Measurements from ENCODE around the gene ALCAM.
"Not testable (repeated sequence)": the region's sequence is repeated elsewhere in the genome, so short reads cannot be mapped to it uniquely, and the experiment has no call there.

ALCAM gene

DNA sequence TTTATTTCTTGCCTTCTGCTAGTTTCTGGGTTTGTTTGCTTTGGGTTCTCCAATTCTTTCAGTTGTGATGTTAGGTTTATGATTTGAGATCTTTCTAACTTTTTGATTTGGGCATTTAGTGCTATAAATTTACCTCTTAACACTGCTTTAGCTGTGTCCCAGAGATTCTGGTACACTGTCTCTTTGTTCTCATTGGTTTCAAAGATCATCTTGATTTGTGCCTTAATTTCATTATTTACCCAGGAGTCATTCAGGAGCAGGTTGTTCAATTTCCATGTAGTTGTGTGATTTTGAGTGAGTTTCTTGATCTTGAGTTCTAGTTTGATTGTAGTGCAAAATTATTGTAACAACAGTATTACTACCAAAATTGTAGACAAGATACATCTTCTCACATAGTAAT, 25.9 kb downstream of the ALCAM start:
- not testable (repeated sequence) for DNase-seq

DNA sequence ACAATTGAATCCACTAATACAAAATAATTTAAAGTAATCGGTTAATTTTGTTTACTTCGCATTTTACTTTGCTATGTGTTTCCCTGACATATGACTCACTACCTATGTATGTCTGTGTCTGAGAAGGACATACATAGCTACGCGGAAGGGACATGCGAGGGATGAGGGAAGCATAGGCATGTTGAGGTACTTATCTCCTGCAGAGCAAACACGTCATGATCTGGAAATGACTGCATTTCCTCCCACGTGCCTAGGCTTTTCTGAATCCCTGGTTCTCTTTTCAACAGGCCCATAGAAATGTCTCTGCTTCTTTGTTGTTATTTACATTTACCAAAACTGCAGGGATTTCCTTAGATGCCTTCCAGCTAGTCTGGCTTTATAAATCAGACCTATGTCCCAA, 27.5 kb downstream of the ALCAM start:
- no peak for DNase-seq

DNA sequence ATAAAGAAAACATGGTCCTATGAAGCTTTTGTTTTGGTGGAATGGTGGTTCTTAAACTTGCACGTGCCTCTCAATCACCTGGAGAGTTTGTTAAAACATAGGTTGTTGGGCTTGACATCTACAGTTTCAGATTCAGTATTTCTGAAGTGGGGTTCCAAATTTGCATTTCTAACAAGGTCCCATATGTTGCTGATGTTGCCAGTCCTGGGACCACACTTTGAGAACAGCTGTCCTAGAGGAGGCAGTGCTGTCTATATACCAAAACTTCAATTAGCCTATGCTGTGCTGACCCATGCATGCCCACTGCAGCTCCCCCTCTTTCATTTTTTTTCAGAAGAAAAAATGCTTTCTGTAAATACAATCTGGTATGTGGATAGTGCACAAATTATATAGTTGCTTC, 31.3 kb downstream of the ALCAM start:
- DNase-seq = no peak

DNA sequence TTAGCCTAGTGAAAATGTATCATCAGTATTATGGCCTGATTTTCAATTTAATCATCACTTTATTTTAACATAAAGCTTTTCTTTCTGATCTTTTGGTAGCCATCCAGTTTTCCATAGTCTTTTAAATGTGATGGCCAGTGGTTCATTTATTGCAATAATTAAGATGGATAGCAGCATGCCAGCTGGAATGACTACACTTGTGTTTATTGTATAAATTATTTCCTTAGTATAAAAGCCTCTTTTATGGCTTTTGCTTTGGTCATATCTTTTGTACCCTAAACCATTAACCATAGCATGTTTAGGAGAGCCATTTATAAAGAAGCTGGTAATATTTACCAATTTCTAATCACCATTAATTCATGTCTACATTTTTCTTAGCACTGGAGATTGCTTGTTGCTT, 31.7 kb downstream of the ALCAM start:
- DNase-seq = no peak

DNA sequence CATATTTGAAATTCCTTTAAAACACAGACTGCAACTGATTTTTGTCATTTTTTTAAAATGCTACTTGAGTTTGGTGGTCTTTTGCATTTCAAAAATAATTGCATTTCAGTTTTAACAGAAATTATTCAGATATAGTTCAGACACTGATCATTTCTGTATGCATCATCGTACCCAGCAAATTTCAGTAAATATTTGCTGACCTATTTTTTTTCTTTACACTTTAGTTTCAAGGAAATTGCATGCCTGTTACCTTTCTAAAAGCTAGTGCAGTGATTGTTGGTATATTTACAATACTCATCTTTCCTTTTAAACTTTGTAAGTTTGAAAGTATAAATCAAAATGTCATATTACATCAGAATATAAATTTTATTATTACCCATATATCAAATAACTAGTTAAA, 32.4 kb downstream of the ALCAM start:
- no peak for DNase-seq

DNA sequence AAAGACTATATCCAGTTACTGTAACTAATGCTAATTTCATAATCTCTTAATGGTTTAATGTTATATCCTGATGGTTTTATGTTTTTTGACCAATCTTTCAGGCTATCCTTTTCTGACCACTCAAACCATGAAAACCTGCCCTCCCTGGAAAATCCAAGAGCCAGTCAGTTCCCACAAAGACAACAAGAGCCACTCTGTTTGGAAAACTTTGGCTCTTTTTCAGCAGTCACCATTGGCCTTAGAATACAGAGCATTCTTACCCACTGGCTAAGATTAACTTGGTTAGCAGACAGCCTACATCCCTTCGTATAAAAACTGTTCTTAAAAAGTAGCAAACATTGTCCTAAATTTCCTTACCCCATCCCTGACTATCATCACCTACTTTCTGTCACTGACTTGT, 32.9 kb downstream of the ALCAM start:
- DNase-seq = no peak

DNA sequence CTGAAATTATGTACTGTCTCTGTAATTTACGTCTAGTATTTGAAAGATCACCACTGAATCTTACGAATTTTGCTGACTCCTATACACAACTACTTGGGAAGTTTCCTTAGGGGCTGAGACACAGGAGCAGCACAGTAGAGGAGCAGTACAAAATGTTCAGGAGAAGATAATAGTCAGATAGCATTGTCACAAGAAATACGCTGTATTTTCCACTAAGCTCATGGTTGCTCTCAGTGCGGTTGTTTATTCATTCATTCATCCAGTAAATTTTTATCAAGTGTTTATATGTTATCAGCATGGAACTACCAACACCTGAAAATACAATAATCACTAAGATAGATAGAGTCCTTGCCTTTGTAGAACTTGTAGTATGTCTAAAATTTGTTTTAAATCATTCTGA, 34.5 kb downstream of the ALCAM start:
- DNase-seq = no peak

DNA sequence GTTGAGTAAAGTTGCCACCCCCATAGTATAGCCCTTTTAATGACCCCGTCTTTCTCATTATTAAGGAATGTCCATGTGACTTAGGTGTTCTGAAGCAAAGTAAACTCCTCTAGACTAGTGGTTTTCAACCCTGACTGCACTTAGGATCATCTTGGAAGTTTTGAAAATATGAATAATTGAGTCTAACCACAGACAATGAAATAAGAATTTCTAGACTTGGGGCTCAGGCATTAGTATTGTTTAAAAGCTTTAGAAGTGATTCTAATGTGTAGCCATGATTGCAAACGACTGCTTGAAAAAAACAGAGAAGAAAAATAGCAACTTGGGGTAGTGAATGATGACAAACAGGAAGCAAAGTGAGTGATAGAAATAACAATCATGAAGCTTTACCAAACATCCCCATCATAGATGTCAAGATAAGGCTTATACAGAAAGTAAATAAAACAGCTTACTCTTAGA, 35.0 kb downstream of the ALCAM start:
- DNase-seq = no peak

DNA sequence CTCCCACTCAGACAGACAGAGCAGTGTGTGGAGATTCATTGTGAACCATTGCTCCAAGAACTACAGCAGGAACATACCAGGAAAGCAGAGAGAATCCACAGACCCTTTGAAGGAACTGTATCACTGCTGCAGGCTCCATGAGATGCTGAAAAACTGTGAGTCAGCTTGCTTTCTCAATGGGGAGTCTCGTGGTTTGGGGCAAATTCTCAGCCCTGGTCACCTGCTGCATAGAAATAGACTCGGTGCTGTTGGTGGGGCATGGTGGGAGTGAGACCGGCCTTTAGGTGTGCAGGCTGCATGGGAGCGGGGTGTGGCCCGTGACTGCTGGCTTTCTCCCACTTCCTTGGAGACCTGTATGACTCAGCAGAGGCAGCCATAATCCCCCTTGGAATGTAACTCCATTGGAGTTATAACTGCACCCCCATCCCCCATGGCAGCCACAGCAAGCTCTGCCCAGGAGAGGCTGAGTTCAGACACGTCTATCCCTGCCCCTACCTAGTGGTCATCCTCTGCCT, 35.6 kb downstream of the ALCAM start:
- peak; percentile 11 for DNase-seq

DNA sequence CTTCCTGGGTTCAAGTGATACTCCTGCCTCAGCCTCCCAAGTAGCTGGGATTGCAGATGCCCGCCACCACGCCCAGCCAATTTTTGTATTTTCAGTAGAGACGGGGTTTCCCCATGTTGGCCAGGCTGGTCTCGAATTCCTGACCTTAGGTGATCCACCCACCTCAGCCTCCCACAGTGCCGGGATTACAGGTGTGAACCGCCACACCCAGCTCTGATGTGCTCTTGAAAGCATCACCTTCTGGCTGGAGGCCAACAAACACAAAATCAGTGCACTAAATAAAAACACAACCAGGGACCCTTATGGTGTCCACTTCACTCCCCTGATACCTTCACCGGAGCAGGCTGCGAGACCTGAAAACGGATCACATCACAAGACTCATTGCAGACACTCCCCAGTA, 36.3 kb downstream of the ALCAM start:
- not testable (repeated sequence) for DNase-seq

DNA sequence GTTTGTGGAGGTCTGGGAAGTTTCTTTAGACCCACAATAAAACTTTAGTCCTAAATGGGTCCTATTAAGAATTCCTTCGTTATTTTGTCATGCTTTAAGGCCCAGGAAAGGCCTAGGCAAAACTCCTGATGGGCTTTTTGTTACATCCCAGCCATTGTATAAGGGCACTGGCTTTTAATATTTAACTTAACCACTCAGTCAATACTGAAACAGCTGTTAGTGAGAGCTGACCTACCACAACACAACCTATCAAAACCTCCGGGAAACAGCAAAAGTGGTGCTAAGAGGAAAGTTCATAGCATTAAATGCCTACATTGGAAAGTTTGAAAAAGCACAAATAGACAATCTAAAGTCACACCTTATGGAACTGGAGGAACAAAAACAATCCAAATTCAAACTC, 39.6 kb downstream of the ALCAM start:
- no peak for DNase-seq

DNA sequence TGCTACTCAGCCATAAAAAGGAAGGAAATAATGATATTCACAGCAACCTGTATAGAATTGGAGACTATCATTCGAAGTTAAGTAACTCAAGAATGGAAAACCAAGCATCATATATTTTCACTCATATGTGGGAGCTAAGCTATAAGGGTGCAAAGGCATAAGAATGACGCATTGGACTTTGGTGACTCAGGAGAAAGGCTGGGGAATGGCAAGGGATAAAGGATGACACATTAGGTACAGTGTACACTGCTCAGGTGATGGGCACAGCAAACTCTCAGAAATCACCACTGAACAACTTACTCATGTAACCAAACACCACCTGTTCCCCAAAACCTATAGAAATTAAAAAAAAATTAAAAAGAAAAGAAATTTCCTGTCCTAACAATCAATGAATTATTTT, 42.7 kb downstream of the ALCAM start:
- no peak for DNase-seq

DNA sequence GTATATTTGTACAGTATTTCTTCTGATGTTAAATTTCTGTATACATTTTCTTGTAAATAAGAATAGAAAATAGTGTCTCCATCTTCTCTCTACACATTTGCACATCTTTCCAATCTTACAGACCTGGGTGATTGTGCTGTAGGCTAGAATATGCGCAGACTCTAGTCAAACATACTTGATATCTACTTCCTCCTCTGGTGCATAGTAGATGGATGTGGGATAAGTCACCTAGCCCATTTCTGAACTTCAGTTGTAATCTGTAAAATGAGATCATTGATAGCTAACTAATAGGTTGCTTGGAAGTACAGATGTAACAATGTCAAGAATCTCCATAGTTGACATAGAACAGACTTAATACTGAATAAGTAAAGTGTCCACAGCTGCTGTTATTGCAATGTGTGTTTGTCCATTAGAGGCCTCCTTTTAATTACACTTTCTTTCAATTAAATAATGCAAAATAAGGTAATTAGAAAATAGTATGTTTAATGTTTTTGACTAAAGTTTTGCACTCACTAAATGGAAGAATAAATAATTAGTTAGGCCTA, 46.7 kb downstream of the ALCAM start:
- no peak for DNase-seq

DNA sequence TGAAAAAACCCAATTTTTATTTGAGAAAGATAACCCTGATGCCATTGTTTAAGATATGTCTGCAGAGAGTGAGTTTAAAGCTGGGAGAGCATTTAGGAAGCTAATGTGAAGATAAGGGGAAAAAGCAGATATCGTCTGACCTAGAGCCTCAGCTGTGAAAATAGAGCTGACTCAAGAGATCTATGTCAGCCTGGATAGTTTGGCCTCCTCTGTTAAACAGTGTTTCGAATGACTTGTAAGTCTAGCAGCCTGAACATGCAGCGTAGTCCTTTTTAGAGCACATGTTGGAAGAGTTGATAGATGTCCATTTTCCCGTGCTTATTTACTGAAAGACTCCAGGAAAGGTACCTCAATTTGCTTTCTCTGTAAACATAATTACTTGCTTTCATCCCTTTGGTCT, 48.1 kb downstream of the ALCAM start:
- DNase-seq = no peak

DNA sequence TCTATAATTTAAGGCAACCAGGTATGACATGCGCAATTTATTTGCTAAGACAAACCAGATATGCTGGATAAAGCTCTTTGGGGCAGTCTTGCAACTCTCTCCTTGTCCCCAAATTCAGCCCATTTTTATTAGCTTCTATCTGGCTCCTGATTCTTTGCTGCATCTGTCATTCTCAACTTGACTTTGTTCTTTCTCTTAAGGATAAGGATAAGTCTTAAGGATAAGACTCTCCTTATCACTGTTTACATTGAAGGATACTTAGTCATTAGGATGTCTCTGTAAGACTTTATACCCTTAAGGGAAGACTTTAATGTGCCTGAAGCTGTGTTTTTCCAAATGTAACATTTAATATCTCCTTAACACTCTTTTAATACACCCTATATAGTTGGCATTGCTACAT, 49.2 kb downstream of the ALCAM start:
- no peak for DNase-seq

DNA sequence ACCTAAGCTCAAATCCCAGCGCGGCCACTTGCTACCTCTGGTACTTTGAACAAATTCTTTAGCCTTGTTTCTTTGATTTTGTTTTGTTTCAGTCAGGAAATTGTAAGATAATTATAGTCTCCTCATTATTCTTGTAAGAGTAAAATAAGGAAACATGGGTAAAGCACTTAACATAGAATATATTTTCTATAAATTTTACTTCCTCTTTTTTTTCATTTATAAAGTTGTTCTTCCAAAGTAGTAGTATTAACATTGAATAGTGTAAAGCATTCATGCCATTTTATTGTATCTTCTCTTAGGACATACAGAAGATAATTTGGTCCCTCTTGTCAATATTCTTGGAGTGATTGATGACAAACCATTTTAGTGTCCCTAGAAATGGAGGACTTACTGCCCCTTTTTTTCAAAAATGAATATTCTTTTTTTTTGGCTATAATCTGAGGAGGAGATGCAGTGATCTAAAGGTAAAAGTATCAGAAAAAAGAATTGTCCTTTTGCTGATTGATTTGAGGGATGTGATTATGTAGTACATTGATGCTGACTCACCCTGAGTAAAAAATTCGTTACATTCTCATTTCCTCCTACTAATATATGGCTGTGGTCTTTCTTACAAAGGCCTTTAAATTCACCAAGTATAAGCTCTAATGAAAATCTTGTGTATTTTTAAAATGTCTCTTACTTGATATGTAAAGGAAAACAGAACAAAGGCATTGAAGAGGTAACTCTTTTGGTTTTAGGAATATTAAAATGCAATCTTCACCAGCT, 51.0 kb downstream of the ALCAM start:
- DNase-seq = no peak

DNA sequence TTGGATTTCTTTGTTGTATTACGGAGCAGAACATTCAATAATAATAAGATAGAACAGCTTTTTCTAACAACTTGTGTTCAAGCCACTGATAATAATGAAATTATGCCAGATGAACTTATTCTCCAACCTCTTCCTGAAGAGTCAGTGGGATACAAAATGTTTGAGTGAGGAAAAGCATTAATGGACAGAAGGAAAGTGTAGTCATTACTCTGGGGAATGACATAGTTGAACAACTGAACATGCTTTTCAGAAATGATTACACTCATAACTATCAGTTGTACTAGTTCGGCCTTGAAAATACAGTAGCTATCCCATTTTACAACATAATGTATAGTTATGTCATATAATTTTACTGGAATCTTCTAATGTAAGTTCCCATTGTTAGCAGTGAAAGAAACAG, 55.9 kb downstream of the ALCAM start:
- DNase-seq = no peak

DNA sequence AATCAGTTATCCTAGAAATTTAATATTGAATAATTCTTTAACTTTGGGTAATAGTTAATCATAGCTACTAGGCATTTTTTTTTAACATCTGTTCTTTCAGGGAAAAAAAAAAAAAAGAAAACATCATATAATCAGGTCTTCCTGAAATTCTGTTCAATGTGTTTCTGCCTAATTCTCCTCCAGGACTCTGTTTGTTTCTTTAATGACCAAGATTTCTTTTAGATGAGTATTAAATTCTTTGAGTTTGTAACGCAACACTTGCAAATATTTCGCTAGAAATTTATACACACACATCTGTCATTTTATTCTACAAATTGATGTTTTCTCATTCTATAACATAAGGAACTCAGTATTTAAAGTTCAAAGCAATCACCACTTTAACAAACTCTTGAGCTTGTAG, 56.7 kb downstream of the ALCAM start:
- DNase-seq = no peak

DNA sequence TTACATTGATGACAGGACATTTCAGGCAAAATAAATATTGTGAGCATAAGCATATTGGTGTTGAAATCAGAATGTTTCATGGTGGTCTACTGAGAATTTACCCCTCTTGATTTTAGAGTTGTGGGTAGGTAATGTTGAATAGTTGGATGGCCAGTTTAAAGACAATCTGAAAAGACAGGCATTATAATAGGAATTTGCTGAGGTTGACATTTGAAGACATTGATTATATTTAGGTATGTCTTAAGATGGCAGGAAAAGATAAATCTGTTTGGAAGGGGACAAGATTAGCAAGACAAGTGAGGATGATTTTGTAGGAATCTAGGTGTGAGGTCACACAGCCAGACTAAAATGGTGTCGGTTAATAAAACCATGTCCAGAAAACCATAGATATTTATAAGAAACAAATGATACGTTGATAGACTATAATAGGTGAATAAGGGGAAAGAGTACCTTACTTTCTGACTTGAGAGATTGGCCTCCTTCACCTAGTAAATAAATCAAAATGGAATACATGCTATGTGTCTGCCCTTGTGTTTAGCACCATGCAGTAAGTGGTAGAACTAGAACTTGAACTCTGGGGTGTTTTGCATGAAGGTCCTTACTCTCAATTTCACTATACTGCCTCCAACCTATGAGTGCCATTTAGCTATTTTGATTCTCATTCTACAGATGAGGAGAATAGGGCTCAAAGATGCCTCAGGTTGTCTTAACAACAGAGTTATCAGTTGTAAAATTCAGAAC, 57.9 kb downstream of the ALCAM start:
- no peak for DNase-seq

DNA sequence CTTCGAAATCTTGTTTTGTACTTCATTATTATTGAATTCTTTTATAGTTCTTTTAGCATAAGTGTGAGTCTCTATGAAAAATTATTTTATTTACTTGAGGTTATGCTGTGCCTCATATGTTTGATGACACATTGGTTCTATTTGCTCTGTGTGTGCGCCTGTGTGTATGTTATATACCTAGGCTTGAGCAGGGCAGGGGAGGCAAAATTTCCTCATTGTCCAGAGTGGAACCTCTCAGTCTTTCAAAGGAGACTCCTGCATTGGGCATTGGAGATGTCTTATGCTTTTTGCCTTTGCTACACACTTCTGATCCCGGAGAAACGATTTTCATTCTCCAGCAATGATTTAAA, 58.4 kb downstream of the ALCAM start:
- no peak for DNase-seq

DNA sequence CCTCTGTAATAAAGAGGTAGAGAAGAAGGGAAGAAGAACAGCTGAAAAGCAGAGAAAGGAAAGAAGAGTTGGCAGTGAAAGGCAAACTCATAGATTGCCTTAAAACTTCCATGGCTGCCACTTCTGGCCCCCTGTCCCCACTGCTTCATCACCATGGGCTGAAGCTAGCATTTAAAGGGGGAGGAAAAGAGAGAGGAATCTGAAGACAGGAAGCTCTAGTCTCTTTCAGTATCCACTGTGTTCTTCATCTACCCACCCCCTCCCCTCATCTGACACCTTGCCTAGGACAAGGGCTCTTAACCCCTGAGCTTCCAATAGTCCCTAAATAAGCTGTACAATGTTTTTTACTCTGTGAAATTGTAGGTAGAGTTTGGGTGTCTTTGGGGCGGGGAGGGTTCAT, 60.6 kb downstream of the ALCAM start:
- no peak for DNase-seq

DNA sequence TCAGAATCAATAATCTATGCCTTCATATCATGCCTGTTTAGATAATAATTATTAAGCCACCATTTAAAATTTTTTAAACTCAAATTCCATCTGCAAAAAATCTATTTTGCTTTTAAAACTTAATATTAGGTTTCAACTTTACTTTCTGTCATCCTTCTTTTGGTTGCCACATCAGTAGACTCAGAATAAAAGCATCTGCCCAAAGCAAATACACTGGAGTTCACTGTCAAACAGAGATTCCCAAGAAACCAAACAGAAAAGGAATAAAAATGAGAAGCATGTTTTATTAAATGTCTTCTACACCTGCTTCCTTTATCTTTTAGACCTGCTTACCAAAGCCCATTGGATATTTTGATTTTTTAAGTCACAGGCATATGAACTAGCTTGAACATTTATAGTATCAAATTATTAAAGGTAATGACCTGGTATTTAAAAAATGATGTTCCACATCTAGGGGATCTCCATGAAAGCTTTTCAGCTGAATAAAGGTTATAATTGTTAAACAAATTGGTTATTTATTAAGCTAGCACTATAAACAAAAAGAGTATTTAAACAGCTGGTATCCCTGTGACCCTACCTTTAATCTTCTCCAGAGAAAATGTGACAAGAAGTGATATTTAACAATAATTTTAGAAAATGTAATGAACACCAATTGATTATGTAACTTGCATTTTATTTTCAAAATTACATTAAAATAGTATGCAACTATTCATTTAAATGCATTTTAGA, 62.5 kb downstream of the ALCAM start:
- no peak for DNase-seq

DNA sequence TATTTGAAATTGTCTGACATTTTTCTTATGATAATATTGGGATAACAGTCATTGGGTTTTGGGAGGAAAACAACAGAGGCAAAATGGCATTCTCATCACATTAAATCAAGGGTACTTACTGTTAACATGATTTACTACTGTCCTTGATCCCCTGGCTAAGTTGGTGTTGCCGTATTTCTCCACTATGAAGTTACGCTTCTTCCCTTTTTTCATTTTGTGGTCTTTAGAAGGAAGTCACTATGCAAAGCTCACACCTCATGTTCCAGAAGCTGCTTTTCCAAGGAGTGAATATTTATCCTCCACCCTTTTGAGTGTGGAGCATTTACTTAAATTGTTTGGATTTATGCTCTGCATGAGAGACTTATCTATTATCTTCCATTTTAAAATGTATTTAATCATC, 63.7 kb downstream of the ALCAM start:
- DNase-seq = no peak

DNA sequence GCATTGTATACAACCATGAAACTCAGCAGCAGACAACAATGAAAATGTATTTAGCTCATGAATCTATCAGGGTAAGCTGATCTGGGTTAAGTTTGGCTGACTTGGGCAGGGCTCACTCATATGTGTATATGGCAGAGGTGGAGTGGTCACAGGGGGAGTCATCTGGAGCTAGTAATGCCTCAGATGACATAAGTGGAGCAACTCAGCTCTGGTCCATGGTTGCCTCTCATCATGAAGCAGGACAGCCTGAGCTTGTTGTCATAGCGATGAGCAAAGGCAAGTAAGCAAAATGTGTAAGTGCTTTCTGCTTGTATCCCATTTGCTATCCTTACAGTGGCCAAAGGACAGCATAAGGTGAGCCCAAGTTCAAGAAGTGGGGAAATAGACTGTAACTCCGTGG, 64.5 kb downstream of the ALCAM start:
- no peak for DNase-seq
